CD4-positive, alpha-beta T cell treated with Interleukin-15 for 4 hours (primary cell): Measurements from ENCODE around the gene VSIG10L2.

Experiments
- DNase-seq: peaks from one replicate; pipeline ENCODE4 v3.0.0-alpha.2; 2020; ENCODE audit warnings: low spot score

The VSIG10L2 gene

DNA sequence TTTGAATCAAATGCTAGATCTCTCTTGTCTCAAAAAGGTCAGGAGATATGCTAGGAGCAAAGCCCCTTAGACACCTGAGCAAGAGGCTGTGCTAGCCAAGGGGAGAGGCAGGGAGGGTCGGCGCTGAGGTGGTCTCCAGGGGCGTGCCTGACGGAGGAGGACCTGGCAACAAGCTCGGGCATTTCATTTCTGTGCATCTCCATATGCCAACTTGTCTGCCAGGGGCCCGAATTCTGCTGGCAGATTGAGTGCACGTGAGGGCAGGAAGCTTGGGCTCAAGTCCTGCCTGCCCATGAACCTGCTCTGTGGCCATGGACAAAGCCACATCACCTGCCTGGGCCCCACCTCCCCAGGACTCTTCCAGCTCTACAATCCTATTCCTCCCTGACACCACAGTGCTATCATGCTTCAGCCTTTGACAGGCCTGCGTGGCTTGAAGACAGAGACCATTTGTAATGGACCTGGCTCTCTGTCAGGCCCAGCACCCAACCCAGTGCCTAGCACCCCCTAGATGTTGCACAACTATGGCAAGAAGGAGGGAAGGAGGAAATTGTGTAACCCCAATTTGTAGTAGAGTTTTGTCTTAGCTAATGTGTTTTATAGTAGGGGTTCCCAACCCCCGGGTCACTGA, 16.3 kb upstream of the VSIG10L2 start:
- no peak for DNase-seq

DNA sequence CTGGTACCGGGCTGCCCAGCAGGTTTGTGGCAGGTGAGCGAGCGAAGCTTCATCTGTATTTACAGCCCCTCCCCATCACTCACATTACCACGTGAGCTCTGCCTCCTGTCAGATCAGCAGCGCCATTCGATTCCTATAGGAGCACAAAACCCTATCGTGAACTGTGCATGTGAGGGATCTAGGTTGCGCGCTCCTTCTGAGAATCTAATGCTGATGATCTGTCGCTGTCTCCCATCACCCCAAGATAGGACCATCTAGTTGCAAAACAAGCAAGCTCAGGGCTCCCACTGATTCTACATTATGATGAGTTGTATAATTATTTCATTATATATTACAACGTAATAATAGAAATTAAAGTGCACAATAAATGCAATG, 15.8 kb upstream of the VSIG10L2 start:
- no peak for DNase-seq

DNA sequence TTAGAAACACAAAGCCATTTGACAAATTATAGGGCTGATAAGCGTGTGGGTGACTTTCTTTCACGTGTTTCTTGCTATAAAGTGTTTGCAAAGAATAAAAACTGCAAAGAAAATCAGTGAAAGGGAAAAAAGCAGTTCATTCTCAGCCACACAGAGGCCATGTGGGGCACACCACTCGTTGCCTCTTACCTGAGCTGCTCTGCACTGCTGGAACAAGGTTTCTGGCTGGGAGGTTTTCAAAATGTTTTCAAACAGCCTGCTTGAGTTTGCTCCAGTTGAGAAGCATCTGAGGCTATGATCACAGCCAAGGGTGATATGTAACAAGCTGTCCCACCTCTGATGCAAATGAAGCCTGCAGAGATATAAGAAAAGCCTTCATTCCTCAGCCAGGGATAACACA, 14.7 kb upstream of the VSIG10L2 start:
- DNase-seq: no peak

GRCh38 chr11:125931668-125932067, 14.2 kb upstream of the VSIG10L2 start:
- no peak for DNase-seq

GRCh38 chr11:125932301-125932700, 13.5 kb upstream of the VSIG10L2 start:
- DNase-seq: no peak

DNA sequence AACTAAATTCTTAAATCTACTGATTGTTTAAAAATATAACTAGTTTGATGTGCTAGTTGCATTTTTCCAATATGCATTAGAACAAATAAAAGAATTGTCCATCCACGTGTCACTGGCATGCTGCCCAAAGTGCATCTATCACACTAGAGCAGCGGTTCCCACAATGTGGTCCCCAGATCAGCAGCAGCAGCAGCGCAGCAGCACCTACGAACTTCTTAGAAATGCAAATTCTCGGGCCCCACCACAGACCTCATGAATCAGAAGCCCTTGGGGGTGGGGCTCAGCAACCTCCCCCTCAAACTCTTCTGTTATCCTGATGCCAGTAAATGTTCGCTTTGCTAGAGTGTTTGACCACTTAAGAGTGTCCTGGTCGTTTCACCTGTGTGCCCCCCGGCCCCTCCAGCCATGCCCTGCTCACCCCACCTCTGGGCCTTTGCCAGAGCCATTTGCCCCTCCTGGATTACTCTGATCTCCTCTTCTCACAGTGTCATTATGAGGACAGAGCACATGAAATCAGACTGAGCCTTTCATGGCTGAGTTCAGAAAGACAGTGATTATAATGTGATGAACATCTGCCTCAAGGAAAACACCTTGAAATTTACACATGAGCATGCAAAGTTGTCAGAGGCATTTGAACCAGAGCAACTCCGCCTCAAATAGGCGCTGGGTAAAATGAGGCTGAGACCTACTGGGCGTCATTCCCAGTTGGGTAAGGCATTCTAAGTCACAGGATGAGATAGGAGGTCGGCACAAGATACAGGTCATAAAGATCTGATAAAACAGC, 12.6 kb upstream of the VSIG10L2 start:
- DNase-seq: no peak

DNA sequence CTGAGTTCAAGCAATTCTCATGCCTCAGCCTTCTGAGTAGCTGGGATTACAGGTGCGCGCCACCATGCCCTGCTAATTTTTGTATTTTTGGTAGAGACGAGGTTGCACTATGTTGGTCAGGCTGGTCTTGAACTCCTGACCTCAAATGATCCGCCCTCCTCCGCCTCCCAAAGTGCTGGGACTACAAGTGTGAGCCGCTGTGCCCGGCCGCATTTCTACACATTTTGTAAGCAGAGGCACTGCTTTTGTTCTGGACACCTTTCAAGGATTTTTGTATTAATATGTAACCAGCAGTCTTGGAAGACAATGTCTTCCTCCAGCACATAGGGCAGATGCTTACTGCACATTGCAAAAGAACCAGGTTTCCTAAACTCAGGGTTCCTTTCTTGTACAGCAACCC, 11.4 kb upstream of the VSIG10L2 start:
- DNase-seq: no peak

- no peak for DNase-seq
These were observed 10.8 kb upstream of the VSIG10L2 start for GRCh38 chr11:125935056-125935455.

DNA sequence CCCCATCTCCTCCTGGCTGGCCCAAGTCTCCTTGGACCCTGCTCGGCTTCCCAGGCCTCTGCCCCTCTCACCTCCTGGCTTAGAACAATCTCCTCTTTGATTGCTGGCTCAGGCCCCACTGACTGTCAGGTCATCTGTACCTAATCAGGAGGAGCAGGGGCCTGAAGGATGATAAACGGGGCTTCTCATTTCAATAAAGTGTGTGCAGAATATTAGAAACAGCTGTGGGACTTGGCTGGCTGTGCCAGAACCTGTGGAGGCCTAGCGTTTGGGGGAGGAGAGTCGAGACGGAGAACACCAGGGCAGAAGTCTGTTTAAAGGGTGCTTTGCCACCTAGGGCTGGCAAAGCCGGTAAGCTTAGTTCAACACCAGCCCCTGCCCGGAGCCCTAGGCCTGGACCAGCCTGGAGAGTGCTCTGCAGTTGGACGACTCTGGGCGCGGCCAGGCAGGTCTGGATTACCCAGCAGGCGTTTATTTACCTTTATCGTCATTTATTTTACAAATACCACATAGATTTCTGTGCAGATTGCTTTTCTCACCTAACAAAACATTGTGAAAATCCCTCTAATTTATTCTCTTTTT, 10.1 kb upstream of the VSIG10L2 start:
- DNase-seq: no peak

GRCh38 chr11:125938418-125938817, 7.4 kb upstream of the VSIG10L2 start:
- no peak for DNase-seq

- no peak for DNase-seq
These were observed 6.7 kb upstream of the VSIG10L2 start for GRCh38 chr11:125939081-125939521.

DNA sequence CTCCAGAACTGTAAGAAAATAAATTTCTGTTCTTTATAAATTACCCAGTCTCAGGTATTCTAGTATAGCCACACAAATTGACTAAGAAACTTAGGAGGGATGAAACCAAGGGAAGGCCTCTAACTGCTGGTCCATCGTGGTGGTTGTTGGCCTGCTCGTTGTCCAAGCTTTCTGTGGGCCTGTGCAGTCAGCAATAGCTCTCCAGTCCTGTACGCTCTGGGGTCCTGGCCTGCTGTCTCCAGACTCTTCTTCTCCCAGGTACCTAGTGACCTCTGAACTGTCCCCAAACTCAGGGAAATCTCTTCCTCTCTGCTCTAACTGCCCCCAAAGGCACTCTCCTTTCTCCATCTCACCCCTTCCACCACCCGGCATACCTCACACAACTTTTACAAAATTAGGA, 5.7 kb upstream of the VSIG10L2 start:
- DNase-seq: no peak

- DNase-seq: no peak
These were observed 4.6 kb upstream of the VSIG10L2 start for GRCh38 chr11:125941267-125941618.

GRCh38 chr11:125941619-125942611, 3.9 kb upstream of the VSIG10L2 start:
- DNase-seq: peak; percentile 7

GRCh38 chr11:125942771-125943428, 2.9 kb upstream of the VSIG10L2 start:
- no peak for DNase-seq

DNA sequence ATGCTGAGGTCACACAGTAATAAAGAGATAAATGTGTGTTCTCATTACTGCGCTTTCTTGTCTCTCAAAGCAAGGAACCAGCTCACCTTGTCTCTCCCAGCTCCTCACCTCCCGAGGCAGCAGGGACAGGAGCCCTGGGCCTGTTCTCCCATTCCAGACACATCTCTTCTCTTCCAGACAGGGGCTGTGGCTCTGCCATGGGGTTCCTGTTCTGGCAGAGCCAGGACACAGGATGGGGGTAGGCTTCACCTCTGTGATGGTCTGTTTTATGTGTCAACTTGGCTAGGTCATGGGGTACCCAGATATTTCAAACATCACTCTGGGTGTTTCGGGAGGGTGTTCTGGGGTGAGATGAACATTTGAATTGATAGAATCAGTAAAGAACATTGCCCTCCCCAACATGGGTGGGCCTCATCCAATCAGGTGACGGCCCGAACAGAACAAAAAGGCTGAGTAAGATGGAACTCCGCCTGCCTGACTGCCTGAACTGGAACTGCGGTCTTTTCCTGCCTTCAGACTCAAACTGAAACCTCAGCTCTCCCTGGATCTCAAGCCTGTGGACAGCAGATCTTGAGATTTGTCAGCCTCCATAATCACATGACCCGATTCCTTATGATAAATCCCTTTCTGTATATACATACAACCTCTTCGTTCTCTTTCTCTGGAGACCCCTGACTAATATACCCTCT, 2.0 kb upstream of the VSIG10L2 start:
- no peak for DNase-seq

GRCh38 chr11:125944350-125945010, 1.4 kb upstream of the VSIG10L2 start:
- DNase-seq: no peak

GRCh38 chr11:125945011-125945796, 640 bp upstream of the VSIG10L2 start:
- no peak for DNase-seq

GRCh38 chr11:125946712-125947418, 1.0 kb downstream of the VSIG10L2 start:
- DNase-seq: no peak
